Thyroid gland (tissue), 4 donors: Measurements from ENCODE around the gene LRRC27. TPM values are rescaled to one million over a fixed set of nuclear protein-coding genes. Genes with fewer than 3 reads are reported as not detected.

Source experiments
- DNase-seq, 2 donors: peaks; one replicate each; pipeline ENCODE4 v3.0.0-alpha.2; 2019
- H3K27ac ChIP-seq, 3 donors: fragments of 200-600 bp; sonication (generic); 1 replicate in 2 of 3; 2 replicates in 1 of 3; pipeline ENCODE4 v1.5.1; 2016 to 2019; ENCODE audit warnings: mild to moderate bottlenecking in 1 of 3, moderate library complexity in 1 of 3
- H3K27me3 ChIP-seq: fragments of 200-600 bp; sonication (generic); one replicate; pipeline ENCODE4 v1.5.1; 2019
- H3K36me3 ChIP-seq, 2 donors: fragments of 200-600 bp; sonication (generic); one replicate each; pipeline ENCODE4 v1.5.1; 2016 to 2019
- H3K4me1 ChIP-seq, 2 donors: fragments of 200-600 bp; sonication (generic); one replicate each; pipeline ENCODE4 v1.5.1; 2017 to 2019
- H3K4me3 ChIP-seq, 3 donors: fragments of 200-600 bp; sonication (generic); replicated peaks in 1 of 3; 1 replicate in 2 of 3; 2 replicates in 1 of 3; pipeline ENCODE4 v1.5.1; 2016; ENCODE audit warnings: mild to moderate bottlenecking in 1 of 3
- H3K9me3 ChIP-seq: fragments of 200-600 bp; sonication (generic); one replicate; pipeline ENCODE4 v1.5.1; 2017
- CTCF ChIP-seq, 6 experiments: fragments of 200-600 bp in 3 of 6; fragments of 450-650 bp in 3 of 6; sonication (generic) in 3 of 6; IDR thresholded peaks; one replicate each; pipeline ENCODE4 v1.5.1; 2016 to 2019; ENCODE audit warnings: antibody characterized with exemption in 6 of 6, mild to moderate bottlenecking in 2 of 6, inconsistent platforms in 1 of 6, moderate library complexity in 1 of 6
- POLR2A ChIP-seq, 2 donors: fragments of 450-650 bp; IDR thresholded peaks; one replicate each; pipeline ENCODE4 v1.6.1; 2017; ENCODE audit warnings: antibody characterized with exemption in 2 of 2, mild to moderate bottlenecking in 2 of 2, moderate library complexity in 1 of 2
- WGBS, 2 donors: methylation state at CpG; one replicate each; pipeline ENCODE4 v1.1.5; 2017; 5-methylcytosine and 5-hydroxymethylcytosine counted together
- intact Hi-C: fragments of 100-400 bp; cut with DNase I; formaldehyde crosslinking; loops from one replicate; pipeline ENCODE4 v1.15.1; 2023
- total RNA-seq, 4 donors: library from RNA; depleted of rRNA; stranded (reverse); fragments of >200 nt; gene quantifications; one replicate each; pipeline ENCODE4 v1.2.3, GENCODE V29; 2016

Gene LRRC27
- total RNA-seq, 4 donors from 2014 or later, result 14.0 to 24.4 (median 19.4) TPM

- 44 to 85% methylated on average over 14 to 21 of the region's 21 CpGs for WGBS, 2 donors
- TF ChIP-seq CTCF (IDR thresholded peaks at IDR 0.05), result no peak
- no peak for TF ChIP-seq POLR2A (IDR thresholded peaks at IDR 0.05)
- Histone ChIP-seq H3K4me3 (no peak overlapping the region), H3K4me1 (no peaks in the 10 kb centered on the region), H3K27me3 (no peaks in the 10 kb centered on the region), H3K9me3 (no peaks in the 10 kb centered on the region), H3K27ac (no peak overlapping the region), H3K36me3 (peaks cover 0 to 2% of the 10 kb centered on the region in 2 donors)
- peak in 1 of 2 donors; percentile 91 for DNase-seq
- intact Hi-C loops, result no loop called here
These were observed 27.5 kb downstream of the LRRC27 start for GRCh38 chr10:132359305-132360040.

- 76 to 81% methylated on average over 16 to 20 of the region's 22 CpGs for WGBS, 2 donors
- intact Hi-C loops, result no loop called here
- H3K27me3 ChIP-seq, result no peaks in the 10 kb centered on the region
- H3K4me3 ChIP-seq, result no peak overlapping the region
- H3K9me3 ChIP-seq, result no peaks in the 10 kb centered on the region
- no peak overlapping the region for H3K27ac ChIP-seq
- H3K4me1 ChIP-seq, result no peaks in the 10 kb centered on the region
- H3K36me3 ChIP-seq, result peaks cover 0 to 9% of the 10 kb centered on the region in 2 donors
- DNase-seq, result peak in 1 of 2 donors; percentile 18
- TF ChIP-seq POLR2A (IDR thresholded peaks at IDR 0.05) (no peak), CTCF (IDR thresholded peaks at IDR 0.05) (peak in 5 of 6 experiments; percentile 11 to 64 (median 29))
These were observed 28.9 kb downstream of the LRRC27 start for GRCh38 chr10:132360766-132361447.

- no peaks in the 10 kb centered on the region for H3K4me1 ChIP-seq
- TF ChIP-seq POLR2A (IDR thresholded peaks at IDR 0.05) (no peak), CTCF (IDR thresholded peaks at IDR 0.05) (no peak)
- WGBS, 2 donors, result 92 to 98% methylated on average over 15 of the region's 15 CpGs
- peaks cover 0 to 17% of the 10 kb centered on the region in 2 donors for H3K36me3 ChIP-seq
- no peak overlapping the region for H3K27ac ChIP-seq
- DNase-seq, result no peak
- no peaks in the 10 kb centered on the region for H3K9me3 ChIP-seq
- no peak overlapping the region for H3K4me3 ChIP-seq
- intact Hi-C loops, result no loop called here
- no peaks in the 10 kb centered on the region for H3K27me3 ChIP-seq
These were observed 29.6 kb downstream of the LRRC27 start for GRCh38 chr10:132361581-132362101.

GRCh38 chr10:132362151-132362611 is 30.2 kb downstream of the LRRC27 start:
- no peak for DNase-seq
- intact Hi-C loops, result no loop called here
- Histone ChIP-seq H3K36me3 (peaks cover 0 to 17% of the 10 kb centered on the region in 2 donors), H3K4me3 (no peak overlapping the region), H3K27ac (no peak overlapping the region), H3K9me3 (no peaks in the 10 kb centered on the region), H3K27me3 (no peaks in the 10 kb centered on the region), H3K4me1 (no peaks in the 10 kb centered on the region)
- 86 to 89% methylated on average over 11 to 12 of the region's 12 CpGs for WGBS, 2 donors
- TF ChIP-seq CTCF (IDR thresholded peaks at IDR 0.05) (no peak), POLR2A (IDR thresholded peaks at IDR 0.05) (no peak)

- DNase-seq, result no peak
- H3K27ac ChIP-seq, result no peak overlapping the region
- intact Hi-C loops, result no loop called here
- no peaks in the 10 kb centered on the region for H3K9me3 ChIP-seq
- no peak overlapping the region for H3K4me3 ChIP-seq
- H3K4me1 ChIP-seq, result no peaks in the 10 kb centered on the region
- 88 to 94% methylated on average over 11 to 15 of the region's 15 CpGs for WGBS, 2 donors
- H3K36me3 ChIP-seq, result peaks cover 0 to 17% of the 10 kb centered on the region in 2 donors
- H3K27me3 ChIP-seq, result no peaks in the 10 kb centered on the region
- TF ChIP-seq POLR2A (IDR thresholded peaks at IDR 0.05) (no peak), CTCF (IDR thresholded peaks at IDR 0.05) (no peak)
These were observed 31.4 kb downstream of the LRRC27 start for GRCh38 chr10:132363376-132363775.
